SU-DHL-6 (cell line): ENCODE data around the gene TACO1.

ENCODE experiments used
- H2AFZ ChIP-seq: fragments of 200-600 bp; sonication (generic); 2 replicates; pipeline ENCODE4 v1.6.1; 2014; ENCODE audit warnings: low read depth, mild to moderate bottlenecking, moderate library complexity, mixed read lengths, antibody characterized with exemption, low read length; ENCODE audit not compliant: severe bottlenecking
- H3F3A ChIP-seq: fragments of 200-600 bp; shearing (Covaris generic); 2 replicates; pipeline ENCODE4 v1.6.0; 2016; ENCODE audit warnings: antibody characterized with exemption, mild to moderate bottlenecking; ENCODE audit not compliant: insufficient read depth
- H3K27ac ChIP-seq: fragments of 200-600 bp; sonication (generic); 2 replicates; pipeline ENCODE4 v1.5.1; 2016; ENCODE audit warnings: low read depth, mild to moderate bottlenecking, low read length, moderate library complexity, mixed read lengths
- H3K27me3 ChIP-seq: fragments of 200-600 bp; sonication (generic), shearing (Covaris generic); 2 replicates; pipeline ENCODE4 v1.6.0; 2014; ENCODE audit warnings: mild to moderate bottlenecking, low read length
- H3K36me3 ChIP-seq: fragments of 200-600 bp; sonication (generic); 2 replicates; pipeline ENCODE4 v1.6.1; 2014; ENCODE audit warnings: mild to moderate bottlenecking, low read length, mixed read lengths
- H3K4me2 ChIP-seq: fragments of 300-600, 200-600 bp; shearing (Covaris generic), sonication (generic); 2 replicates; pipeline ENCODE4 v1.6.0; 2014; ENCODE audit warnings: low read length, low read depth, mild to moderate bottlenecking; ENCODE audit not compliant: poor library complexity, severe bottlenecking
- H3K4me3 ChIP-seq: fragments of 200-600 bp; sonication (generic); 2 replicates; pipeline ENCODE4 v1.5.1; 2014; ENCODE audit warnings: antibody characterized with exemption, low read length, mild to moderate bottlenecking, mixed read lengths; ENCODE audit not compliant: insufficient read depth, poor library complexity, severe bottlenecking
- H3K79me2 ChIP-seq: fragments of 200-600 bp; sonication (generic); 2 replicates; pipeline ENCODE4 v1.6.1; 2014; ENCODE audit warnings: mild to moderate bottlenecking, low read length, moderate library complexity; ENCODE audit not compliant: insufficient read depth
- H3K9ac ChIP-seq: fragments of 200-600 bp; sonication (generic); 2 replicates; pipeline ENCODE4 v1.7.0; 2014; ENCODE audit warnings: mild to moderate bottlenecking, low read length
- H3K9me2 ChIP-seq: fragments of 200-600 bp; sonication (generic); replicated peaks from 2 replicates; pipeline ENCODE4 v1.6.1; 2014; ENCODE audit warnings: low read length; ENCODE audit not compliant: insufficient read depth
- H3K9me3 ChIP-seq: fragments of 200-600 bp; sonication (generic); 2 replicates; pipeline ENCODE4 v1.6.1; 2014; ENCODE audit warnings: low read length, mixed read lengths; ENCODE audit not compliant: insufficient read depth
- H4K20me1 ChIP-seq: fragments of 200-600 bp; sonication (generic); 2 replicates; pipeline ENCODE4 v1.6.1; 2014; ENCODE audit warnings: low read depth, mild to moderate bottlenecking, antibody characterized with exemption, low read length, moderate library complexity, mixed read lengths
- CTCF ChIP-seq: fragments of 200-600 bp; sonication (generic); IDR thresholded peaks from one replicate; pipeline ENCODE4 v1.5.1; 2017; ENCODE audit warnings: antibody characterized with exemption, mild to moderate bottlenecking, low read length, moderate library complexity; ENCODE audit not compliant: insufficient read depth, poor library complexity, severe bottlenecking
- EZH2phosphoT487 ChIP-seq: fragments of 200-600 bp; sonication (generic), shearing (Covaris generic); conservative IDR thresholded peaks from 2 replicates; pipeline ENCODE4 v1.6.1; 2018; ENCODE audit warnings: mild to moderate bottlenecking, antibody characterized with exemption, low read length, moderate library complexity, mixed read lengths

Gene TACO1

DNA sequence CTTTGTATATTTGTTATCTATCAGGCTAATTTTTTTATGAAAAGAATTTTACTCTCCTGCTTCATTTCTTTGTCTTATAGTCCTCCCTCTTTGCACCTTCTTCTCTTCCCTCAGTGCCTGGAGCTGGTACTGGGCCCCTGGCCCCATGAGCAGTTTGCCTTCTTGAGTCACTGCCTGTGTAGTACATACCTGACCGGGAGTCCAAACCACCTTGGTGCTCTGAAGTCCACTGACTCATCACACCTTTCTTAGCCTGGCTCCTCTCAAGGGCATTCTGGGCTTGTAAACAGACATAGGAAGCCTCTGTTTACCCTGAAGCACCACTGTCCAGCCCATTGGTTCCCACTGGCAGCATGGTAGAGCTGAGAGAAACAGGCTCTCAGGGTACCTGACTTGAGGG, 11.0 kb upstream of the TACO1 start:
- no peaks in the 10 kb centered on the region for H3K9me3 ChIP-seq
- H3K4me3 ChIP-seq = no peak overlapping the region
- no peak overlapping the region for H3K9ac ChIP-seq
- no peaks in the 10 kb centered on the region for H3K79me2 ChIP-seq
- no peaks in the 10 kb centered on the region for H3K36me3 ChIP-seq
- H3K9me2 ChIP-seq = no peaks in the 10 kb centered on the region
- H3K27me3 ChIP-seq = no peaks in the 10 kb centered on the region
- no peak overlapping the region for H2AFZ ChIP-seq
- H4K20me1 ChIP-seq = no peaks in the 10 kb centered on the region
- H3K4me2 ChIP-seq = no peak overlapping the region
- H3F3A ChIP-seq = no peaks in the 10 kb centered on the region
- no peak overlapping the region for H3K27ac ChIP-seq
- no peak for TF ChIP-seq EZH2phosphoT487
- TF ChIP-seq CTCF = no peak

DNA sequence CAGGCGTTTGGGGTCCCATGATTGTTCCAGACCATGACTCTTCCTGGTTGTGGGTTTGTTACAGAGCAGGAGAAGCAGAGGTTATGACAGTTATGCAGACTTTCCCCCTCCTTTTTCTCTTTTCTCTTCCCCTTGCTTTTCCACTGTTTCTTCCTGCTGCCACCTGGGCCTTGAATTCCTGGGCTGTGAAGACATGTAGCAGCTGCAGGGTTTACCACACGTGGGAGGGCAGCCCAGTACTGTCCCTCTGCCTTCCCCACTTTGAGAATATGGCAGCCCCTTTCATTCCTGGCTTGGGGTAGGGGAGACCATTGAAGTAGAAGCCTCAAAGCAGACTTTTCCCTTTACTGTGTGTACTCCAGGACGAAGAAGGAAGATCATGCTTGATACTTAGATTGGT, 7.9 kb upstream of the TACO1 start:
- Histone ChIP-seq H3K27me3 (no peaks in the 10 kb centered on the region), H3K4me2 (no peak overlapping the region), H3F3A (no peaks in the 10 kb centered on the region), H3K9ac (no peak overlapping the region), H3K9me3 (no peaks in the 10 kb centered on the region), H3K4me3 (no peak overlapping the region), H3K36me3 (no peaks in the 10 kb centered on the region), H2AFZ (no peak overlapping the region), H3K9me2 (no peaks in the 10 kb centered on the region), H4K20me1 (no peaks in the 10 kb centered on the region), H3K79me2 (no peaks in the 10 kb centered on the region), H3K27ac (no peak overlapping the region)
- no peak for TF ChIP-seq CTCF
- TF ChIP-seq EZH2phosphoT487 = no peak

DNA sequence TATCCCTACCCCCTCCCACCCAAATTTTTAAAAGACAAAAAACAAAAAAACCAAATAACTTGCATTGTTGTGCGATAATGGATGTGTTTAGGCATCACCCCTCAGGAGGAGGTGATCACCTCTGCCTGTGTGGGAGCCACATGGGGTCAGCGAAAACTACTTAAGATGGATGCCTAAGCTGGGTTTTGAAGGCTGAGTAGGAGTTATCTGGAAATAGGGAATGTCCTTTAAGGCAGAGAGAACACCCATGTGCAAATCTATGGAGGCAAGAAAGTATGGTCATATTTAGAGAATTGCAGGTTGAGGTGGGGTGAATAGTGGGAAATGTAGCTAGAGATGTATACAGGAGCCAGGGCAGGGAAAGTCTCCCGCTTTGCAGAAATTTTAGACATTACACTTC, 5.6 kb upstream of the TACO1 start:
- Histone ChIP-seq H3K36me3 (no peaks in the 10 kb centered on the region), H4K20me1 (no peaks in the 10 kb centered on the region), H3K9me2 (no peaks in the 10 kb centered on the region), H3K27ac (no peak overlapping the region), H3K9ac (no peak overlapping the region), H3K27me3 (no peaks in the 10 kb centered on the region), H3K9me3 (no peaks in the 10 kb centered on the region), H3F3A (no peaks in the 10 kb centered on the region), H3K79me2 (no peaks in the 10 kb centered on the region), H3K4me2 (no peak overlapping the region), H2AFZ (no peak overlapping the region), H3K4me3 (no peak overlapping the region)
- TF ChIP-seq EZH2phosphoT487 (no peak), CTCF (no peak)
